IMR-90 (cell line): ENCODE results near the gene RBMY1B. TPM values are rescaled to one million over a fixed set of nuclear protein-coding genes. Genes with fewer than 3 reads are reported as not detected.
"Not testable (repeated sequence)": the region's sequence is repeated elsewhere in the genome, so short reads cannot be mapped to it uniquely, and the experiment has no call there.

Experiments
- ATAC-seq: fragments of 200-7000 bp; cut with Tn5 transposase; 2 replicates; pipeline ENCODE4 v1.9.1; 2020; ENCODE audit warnings: low read depth, mild to moderate bottlenecking, moderate library complexity
- Bru-seq: library from RNA; stranded (reverse); fragments of 400-500 nt; gene quantifications from one replicate; lab custom pipeline; 2021; lab: Mats Ljungman, UMichigan
- BruChase-seq, 2 experiments: library from RNA; stranded (reverse); fragments of 400-500 nt; gene quantifications; one replicate each; lab custom pipeline; 2021; lab: Mats Ljungman, UMichigan
- BruUV-seq: library from RNA; stranded (reverse); fragments of 400-500 nt; replicated peaks from 2 replicates; lab custom pipeline; 2021; lab: Mats Ljungman, UMichigan
- CTCF ChIA-PET: fragments of 300-600 bp; formaldehyde crosslinking; extraction: SDS; loops from one replicate; lab custom pipeline; 2021; ENCODE audit warnings: antibody characterized with exemption; lab: Yijun Ruan, JAX
- POLR2A ChIA-PET: fragments of 300-600 bp; sonication (Branson Sonifier 250); formaldehyde crosslinking; loops from one replicate; lab custom pipeline; 2022; ENCODE audit warnings: antibody characterized with exemption; ENCODE audit not compliant: unreplicated experiment; lab: Charles Lee
- DNase-seq: peaks from one replicate; pipeline ENCODE4 v3.0.0; 2013
- H2AFZ ChIP-seq: replicated peaks from 2 replicates; pipeline ENCODE3; 2013; ENCODE audit warnings: low read length, mild to moderate bottlenecking; ENCODE audit not compliant: poor library complexity
- H2AK5ac ChIP-seq: 2 replicates; pipeline ENCODE4 v1.6.1; 2013; ENCODE audit warnings: low read depth, low read length, inconsistent platforms
- H2AK9ac ChIP-seq: replicated peaks from 2 replicates; pipeline ENCODE3; 2013; ENCODE audit warnings: mild to moderate bottlenecking, low read depth, low read length, moderate library complexity; ENCODE audit not compliant: poor library complexity
- H2BK120ac ChIP-seq: 2 replicates; pipeline ENCODE4 v1.6.1; 2013; ENCODE audit warnings: low read depth, low read length, inconsistent platforms
- H2BK15ac ChIP-seq: 3 replicates; pipeline ENCODE4 v1.6.1; 2013; ENCODE audit warnings: low read depth, low read length, inconsistent platforms
- H2BK20ac ChIP-seq: 2 replicates; pipeline ENCODE4 v1.6.1; 2013; ENCODE audit warnings: low read depth, mild to moderate bottlenecking, inconsistent platforms, low read length, moderate library complexity
- H2BK5ac ChIP-seq: 2 replicates; pipeline ENCODE4 v1.6.1; 2013; ENCODE audit warnings: mild to moderate bottlenecking, low read depth, low read length, inconsistent platforms; ENCODE audit not compliant: poor library complexity, severe bottlenecking
- H3K14ac ChIP-seq: replicated peaks from 2 replicates; pipeline ENCODE4 v1.6.1; 2013; ENCODE audit warnings: low read depth, low read length, inconsistent platforms
- H3K18ac ChIP-seq: 2 replicates; pipeline ENCODE4 v1.6.1; 2013; ENCODE audit warnings: low read depth, low read length, control low read depth
- H3K23ac ChIP-seq: 2 replicates; pipeline ENCODE4 v1.6.1; 2013; ENCODE audit warnings: low read depth, low read length, inconsistent platforms
- H3K27ac ChIP-seq: 2 replicates; pipeline ENCODE4 v1.5.1; 2013; ENCODE audit warnings: mild to moderate bottlenecking, control low read depth, low read length; ENCODE audit not compliant: insufficient read depth
- H3K27me3 ChIP-seq: 2 replicates; pipeline ENCODE4 v1.6.1; 2013; ENCODE audit warnings: low read length; ENCODE audit not compliant: control insufficient read depth, insufficient read depth
- H3K36me3 ChIP-seq: 2 replicates; pipeline ENCODE4 v1.6.1; 2013; ENCODE audit warnings: low read length, mixed read lengths; ENCODE audit not compliant: control insufficient read depth, insufficient read depth
- H3K4ac ChIP-seq: 2 replicates; pipeline ENCODE4 v1.6.1; 2013; ENCODE audit warnings: low read depth, low read length, inconsistent platforms
- H3K4me1 ChIP-seq: 2 replicates; pipeline ENCODE4 v1.6.1; 2013; ENCODE audit warnings: low read length, mixed read lengths; ENCODE audit not compliant: control insufficient read depth, insufficient read depth
- H3K4me2 ChIP-seq: 2 replicates; pipeline ENCODE4 v1.6.1; 2013; ENCODE audit warnings: low read depth, mild to moderate bottlenecking, control low read depth, low read length, moderate library complexity
- H3K4me3 ChIP-seq: 2 replicates; pipeline ENCODE4 v1.5.1; 2013; ENCODE audit warnings: low read depth, mild to moderate bottlenecking, control low read depth, low read length, moderate library complexity; ENCODE audit not compliant: insufficient read depth
- H3K56ac ChIP-seq: 2 replicates; pipeline ENCODE4 v1.6.1; 2013; ENCODE audit warnings: low read length, inconsistent platforms; ENCODE audit not compliant: insufficient read depth; ENCODE audit errors: extremely low read depth
- H3K79me1 ChIP-seq, 2 experiments: 2 replicates each; pipeline ENCODE4 v1.6.1; 2013; ENCODE audit warnings: low read length in 2 of 2, inconsistent platforms in 1 of 2, low read depth in 1 of 2
- H3K9ac ChIP-seq: 2 replicates; pipeline ENCODE4 v1.6.1; 2013; ENCODE audit warnings: low read depth, low read length, control low read depth
- H3K9me1 ChIP-seq: 2 replicates; pipeline ENCODE4 v1.6.1; 2013; ENCODE audit warnings: low read length, inconsistent platforms; ENCODE audit not compliant: insufficient read depth
- H3K9me3 ChIP-seq: 2 replicates; pipeline ENCODE4 v1.6.1; 2013; ENCODE audit warnings: low read length; ENCODE audit not compliant: control insufficient read depth, insufficient read depth
- H4K20me1 ChIP-seq: 2 replicates; pipeline ENCODE4 v1.6.1; 2013; ENCODE audit warnings: low read length, inconsistent platforms; ENCODE audit not compliant: insufficient read depth
- H4K5ac ChIP-seq: 2 replicates; pipeline ENCODE4 v1.6.1; 2013; ENCODE audit warnings: mild to moderate bottlenecking, low read depth, low read length, control low read depth
- H4K8ac ChIP-seq, 2 experiments: 2 replicates each; pipeline ENCODE4 v1.6.1; 2013; ENCODE audit warnings: low read depth in 2 of 2, low read length in 2 of 2, control low read depth in 1 of 2, inconsistent platforms in 1 of 2
- H4K91ac ChIP-seq: 2 replicates; pipeline ENCODE4 v1.6.1; 2013; ENCODE audit warnings: low read depth, low read length, inconsistent platforms; ENCODE audit not compliant: insufficient read depth
- WGBS, 2 experiments: methylation state at CpG; one replicate each; pipeline versions ENCODE4 v1.1.5 to v1.1.7; 2013; ENCODE audit warnings: missing lambda C conversion rate in 2 of 2; ENCODE audit not compliant: insufficient read length in 1 of 2; ENCODE audit errors: extremely low coverage in 2 of 2; 5-methylcytosine and 5-hydroxymethylcytosine counted together
- dilution Hi-C: fragments of 300-500 bp; cut with HindIII; formaldehyde crosslinking; loops from one replicate; pipeline ENCODE4 v1.14.3; 2018; ENCODE audit warnings: low sequenced_read_pairs; ENCODE audit not compliant: unreplicated experiment
- in situ Hi-C: fragments of 300-500 bp; cut with MboI; formaldehyde crosslinking; loops from 3 replicates; pipeline ENCODE4 v1.14.3; 2019; ENCODE audit warnings: low sequenced_read_pairs, inconsistent platforms, mixed read lengths
- intact Hi-C: fragments of 100-400 bp; cut with micrococcal nuclease; formaldehyde crosslinking; loops from 2 replicates; pipeline ENCODE4 v1.10.0; 2022
- long read RNA-seq: library from polyadenylated mRNA; unstranded; transcript quantifications from one replicate; pipeline ENCODE4 v2.0.0, GENCODE V29; 2021; ENCODE audit not compliant: unreplicated experiment
- polyA plus RNA-seq, 3 experiments: library from polyadenylated mRNA; depleted of rRNA; stranded (reverse); fragments of >200 nt; gene quantifications; 2 replicates each; pipeline ENCODE4 v1.2.3, GENCODE V29; 2012; ENCODE audit warnings: low replicate concordance in 1 of 3
- total RNA-seq: library from RNA; depleted of rRNA; stranded (reverse); fragments of >200 nt; gene quantifications from 2 replicates; pipeline ENCODE4 v1.2.3, GENCODE V29; 2012; rRNA removed

The RBMY1B gene
- total RNA-seq (not detected in 2 replicates), polyA plus RNA-seq (2012; rRNA removed) (not detected in 2 replicates), Bru-seq, nascent RNA (not detected), BruChase-seq, experiment 1, labeled RNA remaining after a 6-hour chase (not detected), BruChase-seq, experiment 2, labeled RNA remaining after a 2-hour chase (not detected)
- not detected in 2 replicates for polyA plus RNA-seq (2012; cell fraction: cytosol; rRNA removed)
- polyA plus RNA-seq (2012; cell fraction: nucleus; rRNA removed; ENCODE audit: low replicate concordance): not detected in 2 replicates
- long read RNA-seq: 0 reads

DNA sequence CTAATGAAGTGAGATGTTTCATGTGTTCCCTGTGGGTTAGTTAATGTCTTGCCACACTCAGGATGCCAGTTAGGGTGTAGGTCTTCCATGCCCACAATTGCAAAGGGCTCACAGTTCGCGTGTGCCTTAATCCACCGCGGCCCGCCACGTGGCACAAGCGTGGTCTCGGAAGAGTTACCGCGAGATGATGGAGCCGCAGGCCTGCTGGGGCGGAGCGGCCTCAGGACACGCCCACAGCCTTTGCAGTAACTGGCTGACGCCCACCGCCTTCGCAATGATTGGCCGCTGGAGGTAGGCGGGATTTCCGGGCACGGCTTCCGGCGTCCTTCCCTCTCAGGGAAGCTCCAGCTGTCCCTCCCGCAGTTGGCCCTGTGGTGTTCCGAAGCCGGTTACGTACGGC lies at the start of gene RBMY1B:
Gene RBMY1B, plus strand, starts transcription at position 301 of the 400 bp plus-strand sequence. CDS start 2,013 bp downstream, outside the sequence.
- H2BK120ac ChIP-seq, H3K9ac ChIP-seq, H4K8ac ChIP-seq, ATAC-seq, H3K56ac ChIP-seq, H3K36me3 ChIP-seq, H2AK9ac ChIP-seq, H3K4me2 ChIP-seq, H3K4me3 ChIP-seq, H3K27ac ChIP-seq, H3K14ac ChIP-seq, H4K20me1 ChIP-seq, H3K23ac ChIP-seq, CTCF ChIA-PET, H3K79me1 ChIP-seq, intact Hi-C loops, in situ Hi-C loops, POLR2A ChIA-PET, H2BK20ac ChIP-seq, H2BK5ac ChIP-seq, H2AK5ac ChIP-seq, H3K27me3 ChIP-seq, H2BK15ac ChIP-seq, H3K9me3 ChIP-seq, H3K4me1 ChIP-seq, H3K9me1 ChIP-seq, DNase-seq, H4K91ac ChIP-seq, H3K4ac ChIP-seq, H4K5ac ChIP-seq, dilution Hi-C loops, H3K18ac ChIP-seq, H2AFZ ChIP-seq, BruUV-seq: not testable (repeated sequence)
- no CpG with 5 or more reads among the region's 28 CpGs for WGBS, 2 experiments

DNA sequence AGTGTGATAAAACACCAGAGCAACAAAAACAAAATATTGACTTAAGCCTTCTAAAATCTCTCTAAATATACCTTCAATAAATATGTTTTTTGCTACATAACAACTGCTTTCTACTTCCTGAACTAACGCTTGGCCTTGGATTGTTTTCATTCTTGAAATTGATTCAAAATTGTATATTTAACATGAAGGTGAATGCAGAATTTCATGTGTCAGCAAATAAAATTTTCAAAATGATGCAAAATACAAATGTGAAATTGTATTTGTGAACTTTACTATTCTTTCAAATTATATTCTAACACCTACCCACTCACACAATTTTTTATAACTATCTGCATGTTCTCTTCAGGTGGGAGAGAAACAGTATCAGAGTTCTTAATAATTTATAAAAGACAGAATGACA lies 48.2 kb upstream of the RBMY1B start:
- dilution Hi-C loops, BruUV-seq: not testable (repeated sequence)

More for the DNA sequence above, 48.2 kb upstream of the RBMY1B start:
- H2AK9ac ChIP-seq, H2AFZ ChIP-seq, H3K9ac ChIP-seq, H2AK5ac ChIP-seq, H4K91ac ChIP-seq, CTCF ChIA-PET, ATAC-seq, intact Hi-C loops, H2BK5ac ChIP-seq, H3K23ac ChIP-seq, H2BK120ac ChIP-seq, H3K4me1 ChIP-seq, DNase-seq, H2BK15ac ChIP-seq, H3K27ac ChIP-seq, H3K79me1 ChIP-seq, H3K18ac ChIP-seq, H3K9me1 ChIP-seq, H2BK20ac ChIP-seq, H3K4me2 ChIP-seq, H3K4me3 ChIP-seq, H4K20me1 ChIP-seq, H4K5ac ChIP-seq, H3K4ac ChIP-seq, H3K27me3 ChIP-seq, H3K56ac ChIP-seq, H3K36me3 ChIP-seq, H3K14ac ChIP-seq, POLR2A ChIA-PET, H4K8ac ChIP-seq, in situ Hi-C loops, H3K9me3 ChIP-seq: not testable (repeated sequence)
- WGBS, 2 experiments: no CpG with 5 or more reads among the region's 1 CpG
